Measurements from ENCODE around the gene MAP3K15.

GRCh38 chrX:19514791-19515614, at the start of gene MAP3K15:
- no peak for TF ChIP-seq LEF1 (IDR thresholded peaks at IDR 0.05; ENCODE audit: borderline replicate concordance)
- no peak for TF ChIP-seq BHLHE40 (IDR thresholded peaks at IDR 0.05; ENCODE audit: borderline replicate concordance)
- TF ChIP-seq PKNOX1 (IDR thresholded peaks at IDR 0.05) = no peak
- TF ChIP-seq ELF4 (IDR thresholded peaks at IDR 0.05) = no peak

Data from HEK293T (cell line).